ENCODE results near the gene RASA3. TPM values are rescaled to one million over a fixed set of nuclear protein-coding genes. Genes with fewer than 3 reads are reported as not detected.

RASA3 gene
- total and polyA plus RNA-seq, 10 of the 15 experiments (the other 5 are each of a cell fraction or from before 2014, with no cell fraction given): 0.79 to 33.9 (median 17.6) TPM

- intact Hi-C loops (cut with micrococcal nuclease; ENCODE audit: unreplicated experiment) (no loop called here), in situ Hi-C loops (cut with MboI) (no loop called here)
- Histone ChIP-seq H3K4me3 (no peak overlapping the region), H3K9me3 (replicated peaks; ENCODE audit: control insufficient read depth, insufficient read depth, low read length) (peaks cover 14% of the 10 kb centered on the region; the same call in 2 of the 3 replicates), H3K36me3 (ENCODE audit: control insufficient read depth in 2 of 2, insufficient read depth in 2 of 2, low read length in 1 of 2) (no peaks in the 10 kb centered on the region), H3K9ac (ENCODE audit: control insufficient read depth, insufficient read depth, low read length) (no peak overlapping the region), H3K27ac (ENCODE audit: control insufficient read depth, insufficient read depth) (no peak overlapping the region), H3K27me3 (replicated peaks in 1 of 2; ENCODE audit: control insufficient read depth in 2 of 2, insufficient read depth in 2 of 2, low read length in 1 of 2) (no peaks in the 10 kb centered on the region), H3K79me2 (ENCODE audit: control insufficient read depth, insufficient read depth, low read length) (no peaks in the 10 kb centered on the region), H4K20me1 (ENCODE audit: control insufficient read depth, insufficient read depth) (no peaks in the 10 kb centered on the region), H3K4me2 (ENCODE audit: control insufficient read depth, insufficient read depth) (no peak overlapping the region), H3K4me1 (ENCODE audit: control insufficient read depth, insufficient read depth, low read length) (no peaks in the 10 kb centered on the region), H2AFZ (ENCODE audit: control insufficient read depth, low read depth, low read length) (no peak overlapping the region)
- BruUV-seq (replicated peaks): no TSS peak
- FAIRE-seq (no peak), DNase-seq (ENCODE audit: low read depth, low spot score) (no peak), ATAC-seq (no peak)
- ChIA-PET SMC1A (ENCODE audit: uncharacterized antibody, unreplicated experiment) (no interaction called here), CTCF (no interaction called here), POLR2A (no interaction called here), RAD21 (ENCODE audit: unreplicated experiment) (no interaction called here)
- 28% methylated on average over 3 of the region's 3 CpGs for WGBS (ENCODE audit: insufficient coverage, insufficient replicate concordance, low lambda C conversion rate, missing lambda C conversion rate)
- TF ChIP-seq RFX5 (IDR thresholded peaks at IDR 0.05; ENCODE audit: low read depth, low read length) (no peak), RBBP5 (conservative IDR thresholded peaks at IDR 0.05) (no peak), FOXK2 (IDR thresholded peaks at IDR 0.05) (no peak)
Measured at GRCh38 chr13:114173272-114173671, 40.8 kb upstream of the RASA3 start.

- in situ Hi-C loops (cut with MboI): no loop called here
- no TSS peak for BruUV-seq (replicated peaks)
- no peaks in the 10 kb centered on the region; the same call in 1 of the 3 replicates for H3K9me3 ChIP-seq (replicated peaks; ENCODE audit: control insufficient read depth, insufficient read depth, low read length)
- TF ChIP-seq FOXM1 (IDR thresholded peaks at IDR 0.05; ENCODE audit: low read depth, low read length) (no peak), ELK1 (IDR thresholded peaks at IDR 0.05; ENCODE audit: low read depth, low read length) (no peak), SPI1 (IDR thresholded peaks at IDR 0.05; ENCODE audit: borderline replicate concordance, insufficient read depth, low read depth, low read length) (no peak), MTA2 (IDR thresholded peaks at IDR 0.05; ENCODE audit: low read depth) (no peak), JUNB (IDR thresholded peaks at IDR 0.05) (no peak), JUND (IDR thresholded peaks at IDR 0.05; ENCODE audit: low read depth, low read length) (no peak), EP300 (IDR thresholded peaks at IDR 0.05; ENCODE audit: borderline replicate concordance in 1 of 2, control insufficient read depth in 1 of 2, low read depth in 2 of 2, low read length in 2 of 2) (no peak), EED (IDR thresholded peaks at IDR 0.05; ENCODE audit: low read depth) (no peak), CEBPB (IDR thresholded peaks at IDR 0.05; ENCODE audit: borderline replicate concordance in 1 of 2, low read depth in 2 of 2, low read length in 2 of 2) (no peak), YBX1 (IDR thresholded peaks at IDR 0.05) (no peak), SMC3 (IDR thresholded peaks at IDR 0.05; ENCODE audit: borderline replicate concordance, low read length) (no peak), CBX3 (IDR thresholded peaks at IDR 0.05; ENCODE audit: borderline replicate concordance, low read depth) (no peak), EGR1 (IDR thresholded peaks at IDR 0.05; ENCODE audit: borderline replicate concordance in 1 of 2, low read depth in 2 of 2, low read length in 2 of 2) (no peak), GATAD2B (conservative IDR thresholded peaks at IDR 0.05; ENCODE audit: low read depth) (no peak), USF1 (IDR thresholded peaks at IDR 0.05; ENCODE audit: borderline replicate concordance, extremely low read length, insufficient read depth, low read depth, low read length) (no peak)
Measured at GRCh38 chr13:114167885-114168284, 35.5 kb upstream of the RASA3 start.

More at GRCh38 chr13:114167885-114168284, 35.5 kb upstream of the RASA3 start:
- 57% methylated on average over 5 of the region's 5 CpGs for WGBS (ENCODE audit: insufficient coverage, insufficient replicate concordance, low lambda C conversion rate, missing lambda C conversion rate)
- Histone ChIP-seq H3K4me2 (ENCODE audit: control insufficient read depth, insufficient read depth) (no peak overlapping the region), H3K36me3 (ENCODE audit: control insufficient read depth in 2 of 2, insufficient read depth in 2 of 2, low read length in 1 of 2) (no peaks in the 10 kb centered on the region), H3K4me1 (ENCODE audit: control insufficient read depth, insufficient read depth, low read length) (no peaks in the 10 kb centered on the region), H3K27ac (ENCODE audit: control insufficient read depth, insufficient read depth) (no peak overlapping the region), H3K79me2 (ENCODE audit: control insufficient read depth, insufficient read depth, low read length) (no peaks in the 10 kb centered on the region), H4K20me1 (ENCODE audit: control insufficient read depth, insufficient read depth) (no peaks in the 10 kb centered on the region), H2AFZ (ENCODE audit: control insufficient read depth, low read depth, low read length) (no peak overlapping the region), H3K4me3 (no peak overlapping the region), H3K9ac (ENCODE audit: control insufficient read depth, insufficient read depth, low read length) (no peak overlapping the region), H3K27me3 (replicated peaks in 1 of 2; ENCODE audit: control insufficient read depth in 2 of 2, insufficient read depth in 2 of 2, low read length in 1 of 2) (peaks cover 0 to 7% of the 10 kb centered on the region in 2 experiments; a peak in 1 of 4 replicates)
- SMC1A ChIA-PET (ENCODE audit: uncharacterized antibody, unreplicated experiment): no interaction called here
- intact Hi-C loops (cut with micrococcal nuclease; ENCODE audit: unreplicated experiment): no loop called here
- RAD21 ChIA-PET (ENCODE audit: unreplicated experiment): no interaction called here
- FAIRE-seq: no peak
- POLR2A ChIA-PET: no interaction called here
- CTCF ChIA-PET: no interaction called here
- DNase-seq (ENCODE audit: low read depth, low spot score): no peak
- ATAC-seq: no peak

All from GM12878 (cell line).